Activated T-cell treated with anti-CD3 and anti-CD28 coated beads, Interleukin-2, amount 50 U/mL, for 1 hour (primary cell): Measurements from ENCODE around the gene DMD.

ENCODE experiments used
- DNase-seq: peaks from one replicate; pipeline ENCODE4 v3.0.0-alpha.2; 2020

Gene DMD

DNA sequence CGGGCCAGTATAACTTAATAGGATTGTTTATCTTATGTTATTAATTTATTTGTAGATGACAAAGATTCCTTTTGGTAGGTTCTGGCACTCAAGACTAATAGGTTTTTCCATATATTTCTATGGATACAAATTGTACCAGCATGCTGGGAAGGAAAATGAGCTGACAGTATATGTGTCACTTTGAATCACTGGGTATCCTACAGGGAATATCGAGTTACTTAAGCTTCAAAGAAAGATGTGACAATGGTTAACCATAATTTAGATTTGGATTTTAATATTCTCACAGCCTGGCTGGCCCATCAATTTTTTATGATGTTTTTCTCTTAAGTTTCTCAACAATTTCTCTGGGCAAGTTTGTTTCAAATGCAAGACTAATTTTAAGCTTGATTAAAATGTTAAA lies 1640.7 kb downstream of the DMD start:
- DNase-seq = no peak

DNA sequence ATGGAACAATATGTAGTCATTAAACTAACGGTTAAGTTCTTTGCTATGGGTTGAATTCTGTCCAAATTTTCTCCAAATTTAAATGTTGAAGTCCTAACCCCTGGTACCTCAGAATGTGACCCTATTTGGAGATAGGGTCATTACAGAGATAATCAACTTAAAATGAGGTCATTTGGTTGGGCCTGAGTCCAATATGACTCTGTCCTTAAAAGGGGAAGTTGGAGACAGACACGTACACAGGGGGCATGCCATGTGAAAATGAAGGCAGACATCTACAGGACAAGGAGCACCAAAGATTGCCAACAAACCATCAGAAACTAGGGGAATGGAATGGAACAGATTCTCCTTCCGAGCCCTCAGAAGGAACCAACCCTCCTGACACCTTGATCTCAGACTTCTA lies 1647.6 kb downstream of the DMD start:
- no peak for DNase-seq

DNA sequence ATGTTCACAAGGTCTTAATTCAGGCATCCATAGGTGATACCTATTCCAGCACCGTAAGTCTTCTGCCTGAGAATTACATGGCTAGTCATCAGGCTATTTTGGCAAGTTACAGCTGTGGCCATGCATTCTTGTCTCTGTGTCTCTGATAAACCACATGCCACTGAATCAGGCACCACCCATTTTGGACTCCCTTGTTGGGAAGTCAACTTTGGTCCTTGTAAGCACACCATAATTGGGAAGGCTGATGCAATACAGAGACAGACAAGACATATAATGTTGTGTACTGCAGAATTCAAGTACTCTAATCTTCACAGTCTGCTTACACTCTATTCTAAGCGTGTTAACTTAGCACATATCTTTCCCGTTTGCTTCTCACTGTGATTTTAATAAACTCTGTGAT lies 1655.8 kb downstream of the DMD start:
- no peak for DNase-seq

DNA sequence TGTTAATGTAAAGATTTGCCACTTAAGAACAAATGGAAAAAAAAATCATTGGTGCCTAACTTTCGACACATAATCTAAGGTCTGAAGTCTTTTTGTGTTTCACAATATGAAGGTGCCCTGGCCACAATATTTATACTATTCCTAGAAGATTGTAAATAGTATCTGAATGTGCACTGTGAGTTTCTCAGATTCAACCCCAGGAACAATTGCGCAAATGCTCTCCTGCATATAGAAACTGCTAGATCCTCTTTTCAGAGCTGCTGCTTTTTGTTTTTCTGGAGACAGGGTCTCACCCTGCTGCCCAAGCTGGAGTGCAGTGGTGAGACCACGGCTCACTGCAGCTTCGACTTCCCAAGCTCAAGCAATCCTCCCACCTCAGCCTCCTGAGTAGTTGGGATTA lies 1659.4 kb downstream of the DMD start:
- DNase-seq = no peak

DNA sequence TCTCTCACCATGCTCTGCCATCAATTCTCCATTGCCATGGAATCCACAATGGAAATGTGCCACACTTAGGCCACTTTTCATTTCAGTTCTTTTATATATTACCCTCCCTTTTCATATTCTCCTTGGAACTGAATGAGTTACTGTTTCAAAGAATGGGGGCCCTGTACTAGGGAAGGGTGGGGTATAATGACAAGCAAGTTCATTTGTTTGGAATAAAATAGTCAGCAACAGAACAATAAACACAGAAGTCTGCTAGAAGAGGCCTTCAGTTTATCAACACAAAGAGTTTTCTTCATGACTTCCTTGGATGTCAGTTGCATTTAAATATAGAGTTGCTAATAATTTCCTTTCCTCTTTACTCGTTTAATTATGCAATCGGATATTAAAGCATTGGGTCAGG lies 1661.2 kb downstream of the DMD start:
- no peak for DNase-seq

DNA sequence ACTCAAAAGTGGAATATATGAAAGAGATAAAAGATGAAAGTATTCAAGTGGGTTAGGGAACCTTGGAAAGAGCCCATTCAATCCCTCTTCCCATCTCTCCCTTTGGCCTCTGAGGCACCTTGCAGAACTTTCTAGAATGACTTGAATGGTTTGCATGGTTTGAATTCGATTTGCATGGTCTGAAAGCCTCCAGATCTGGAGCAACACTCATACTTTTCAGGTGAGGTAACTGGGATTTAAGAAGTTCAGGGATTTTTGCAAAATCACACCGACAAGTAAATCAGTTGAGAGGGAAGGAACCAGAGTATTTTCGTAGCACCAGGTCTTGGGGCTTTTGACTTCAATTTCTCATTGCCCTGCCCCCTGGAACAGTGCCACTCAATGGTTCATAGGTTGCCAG lies 1663.5 kb downstream of the DMD start:
- DNase-seq = no peak

DNA sequence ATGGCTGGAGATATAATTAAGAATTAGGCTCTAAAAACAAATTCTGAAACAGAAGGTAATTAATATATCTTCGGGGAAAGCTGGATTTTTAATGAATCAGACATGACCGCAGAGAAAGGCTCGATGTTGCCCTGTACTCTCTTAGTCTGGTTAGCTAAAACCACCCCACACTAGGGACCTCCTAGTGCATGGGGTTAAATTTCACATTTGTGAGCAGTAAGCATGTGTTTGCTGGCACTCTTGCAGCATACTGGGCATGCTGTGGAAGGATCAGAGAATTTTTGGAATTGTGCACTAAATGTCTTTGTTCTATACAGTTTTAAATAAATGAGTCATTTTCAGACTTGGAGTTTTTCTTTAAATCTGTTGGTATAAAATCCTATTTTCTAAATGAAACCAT lies 1663.9 kb downstream of the DMD start:
- no peak for DNase-seq

DNA sequence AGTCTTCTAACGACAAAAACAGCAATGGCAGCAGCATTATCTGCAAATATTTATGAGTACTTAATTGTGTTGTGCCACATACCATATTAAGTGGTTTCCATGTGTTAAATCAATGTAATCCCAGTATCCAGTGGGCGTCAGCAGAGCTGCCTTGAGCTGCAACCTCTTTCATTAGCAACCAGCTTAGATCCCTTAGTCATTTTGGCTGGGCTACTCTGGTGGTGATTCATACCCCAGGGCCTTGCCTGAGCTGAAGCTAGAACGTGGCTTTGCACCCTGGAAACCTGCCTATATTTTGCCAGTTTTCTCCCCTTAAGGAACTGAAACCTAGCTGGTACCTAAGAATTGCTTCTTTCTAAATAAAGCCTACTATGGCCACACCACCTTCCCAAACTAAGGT lies 1665.2 kb downstream of the DMD start:
- DNase-seq = no peak

DNA sequence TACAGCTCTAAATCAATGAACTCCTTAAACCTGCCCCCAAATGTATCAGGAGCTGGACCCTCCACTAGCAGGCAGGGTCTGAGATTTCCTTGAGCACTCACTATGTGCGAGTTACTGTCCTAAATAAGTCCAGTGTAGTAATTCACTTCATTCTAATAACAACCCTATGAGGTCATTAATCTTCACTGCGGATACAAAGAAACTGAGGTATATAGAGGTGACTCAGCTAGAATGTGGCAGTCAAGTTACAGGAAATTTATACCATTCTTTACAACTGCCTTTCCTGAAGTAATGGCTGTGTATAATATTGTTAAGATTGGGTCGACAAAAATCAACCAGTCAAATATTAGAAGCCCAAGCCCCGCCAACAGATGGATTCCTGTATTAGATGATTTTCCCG lies 1665.6 kb downstream of the DMD start:
- DNase-seq = no peak

DNA sequence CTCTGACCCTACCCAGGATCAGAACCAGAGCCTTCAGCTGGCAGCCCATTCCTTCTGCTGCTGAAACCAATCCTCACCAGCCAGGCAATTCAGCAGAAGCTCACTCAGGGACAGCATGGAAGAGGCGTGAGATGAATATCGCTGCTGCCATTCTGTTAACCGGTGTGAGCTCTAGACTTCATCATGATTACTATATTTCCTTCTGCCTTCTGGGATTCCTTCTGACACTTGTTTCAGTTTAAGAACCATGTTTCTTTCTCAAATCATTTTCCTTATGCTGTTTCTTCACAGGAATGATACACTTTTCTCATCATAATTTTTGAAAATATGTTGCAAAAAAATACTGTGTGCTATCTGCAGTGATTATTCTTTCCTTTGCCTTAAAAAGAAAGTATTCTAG lies 1666.2 kb downstream of the DMD start:
- no peak for DNase-seq

DNA sequence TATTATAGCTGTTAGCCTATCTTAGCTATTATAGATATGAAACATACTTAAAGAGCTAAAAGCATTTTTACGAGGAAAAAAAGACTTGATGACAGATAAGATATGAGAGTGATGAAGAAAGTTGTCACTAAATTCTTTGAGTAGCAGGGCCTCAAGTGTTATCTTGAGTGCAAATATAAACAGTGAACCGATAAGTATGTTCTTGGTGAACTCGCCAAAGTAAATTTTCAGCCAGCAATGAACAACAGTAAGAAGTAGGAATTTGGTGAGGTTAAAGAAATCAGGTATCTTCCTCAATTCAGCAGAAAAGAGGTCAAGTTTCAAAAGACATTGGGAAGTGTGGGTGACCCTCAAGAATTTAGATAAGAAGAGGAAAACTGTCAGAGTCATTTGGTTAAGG lies 1667.7 kb downstream of the DMD start:
- no peak for DNase-seq

DNA sequence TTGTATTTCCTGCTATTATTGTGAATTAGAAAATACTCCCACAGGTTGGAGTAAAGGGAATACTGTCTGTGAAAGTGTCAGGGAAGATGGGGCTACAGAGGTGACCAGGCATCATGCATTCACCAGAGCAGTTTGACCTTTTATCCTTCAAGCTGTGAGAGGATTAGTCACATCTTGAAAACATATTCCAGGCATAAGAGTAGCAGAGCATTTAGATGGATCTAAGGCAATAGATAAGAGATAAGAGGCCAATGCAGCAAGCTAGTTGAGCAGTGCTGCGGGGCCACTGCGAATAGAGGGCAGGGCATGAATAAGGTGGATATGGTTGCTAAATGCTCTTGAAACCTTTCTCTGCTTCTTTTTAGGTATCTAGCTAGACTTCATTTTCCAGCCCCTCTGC lies 1668.8 kb downstream of the DMD start:
- no peak for DNase-seq

DNA sequence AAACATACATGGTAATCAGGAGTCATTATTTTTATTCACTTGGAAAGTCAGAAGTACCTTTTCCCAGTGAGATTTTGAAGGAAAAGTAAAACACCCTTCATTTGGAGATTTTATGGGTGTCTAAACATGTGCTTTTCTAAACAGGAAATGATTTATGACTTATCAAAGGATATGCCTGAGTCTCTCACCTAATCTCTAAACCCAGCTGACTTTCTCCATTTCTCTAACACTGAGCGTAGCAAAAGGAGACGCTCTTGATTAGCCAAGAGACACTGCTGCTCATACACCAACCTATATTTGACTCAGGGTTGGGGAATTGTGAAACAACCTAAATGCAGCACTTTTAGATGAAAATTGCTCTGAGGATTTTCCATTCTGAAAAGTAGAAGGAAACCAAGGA lies 1671.0 kb downstream of the DMD start:
- DNase-seq = no peak

DNA sequence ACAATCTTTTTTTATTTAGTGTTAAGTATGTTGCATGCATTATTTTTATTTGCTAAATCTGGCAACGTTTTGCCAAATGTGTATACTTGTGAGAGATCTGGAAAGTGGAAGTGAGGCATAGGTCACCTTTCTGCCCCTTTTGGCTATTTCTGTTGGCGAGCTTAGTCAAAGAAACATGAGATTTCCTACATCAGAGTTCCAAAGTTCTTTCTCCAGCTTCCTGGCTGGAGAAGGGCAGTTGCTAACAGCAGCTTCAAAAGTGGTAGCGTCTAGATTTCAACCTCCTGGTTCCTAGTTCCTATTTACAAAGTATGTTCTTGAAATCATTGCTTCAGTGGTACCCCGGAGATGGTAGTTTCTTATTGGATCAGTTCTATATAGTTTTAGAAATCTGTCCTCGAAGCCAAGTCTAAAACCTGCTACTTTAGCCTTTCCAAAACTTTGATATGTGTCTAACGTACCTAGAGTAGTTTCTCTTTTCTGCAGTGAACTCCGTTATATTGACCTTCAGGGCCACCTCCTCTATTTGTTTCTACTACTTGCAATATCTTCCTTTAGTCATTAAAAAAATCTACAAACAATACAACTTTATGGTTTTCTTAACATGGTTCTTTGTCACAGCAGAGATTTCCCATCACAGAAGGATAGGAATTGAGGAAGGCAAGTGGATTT lies 1683.8 kb downstream of the DMD start:
- no peak for DNase-seq

DNA sequence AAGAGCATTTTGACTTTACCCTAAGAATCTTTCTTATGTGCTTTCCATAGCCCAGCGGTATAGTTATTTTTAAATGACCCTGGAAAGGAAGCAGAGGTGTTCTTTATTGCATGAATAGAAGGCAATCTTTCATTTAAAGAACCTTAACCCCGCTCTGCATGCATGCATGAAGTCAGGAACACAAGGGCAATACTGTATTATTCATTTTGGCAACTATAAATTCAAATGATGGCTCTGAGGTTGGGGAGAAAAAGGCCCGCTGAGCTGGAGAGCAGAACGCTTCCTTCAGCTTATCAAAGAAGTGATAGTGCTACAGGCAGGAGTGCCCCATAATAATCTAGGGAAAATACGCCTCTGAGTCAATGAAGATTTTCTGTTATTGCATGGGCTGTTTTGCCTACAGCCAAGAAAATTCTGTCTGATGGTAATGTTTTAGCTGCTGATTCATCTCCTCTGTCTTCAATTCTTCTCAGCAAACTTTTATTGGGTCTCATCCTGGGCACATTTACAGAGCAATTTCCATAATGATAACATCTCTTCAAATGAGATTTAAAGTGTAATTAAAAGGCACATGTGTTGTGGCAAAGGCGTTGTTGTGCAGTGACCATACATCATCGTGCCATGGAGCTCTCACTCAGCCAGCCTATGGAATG lies 1687.3 kb downstream of the DMD start:
- DNase-seq = no peak

DNA sequence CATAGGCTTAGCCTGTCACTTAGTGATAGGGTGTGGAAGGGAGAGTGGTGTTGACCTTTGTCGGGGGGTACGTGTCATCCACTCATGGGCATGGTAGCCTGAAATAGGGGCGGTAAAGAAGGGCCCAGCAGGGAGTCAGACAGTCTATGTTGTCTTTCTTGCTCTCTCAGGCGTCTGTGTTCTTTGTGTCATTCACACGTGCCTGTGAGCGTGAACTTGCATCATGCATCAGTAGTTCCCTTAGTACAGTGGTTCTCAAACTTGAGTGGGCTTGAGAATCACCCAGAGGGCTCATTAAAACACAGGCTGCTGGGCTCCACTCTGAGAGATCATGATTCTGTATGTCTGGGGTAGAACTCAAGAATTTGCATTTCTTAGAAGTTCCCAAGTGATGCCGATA lies 1688.6 kb downstream of the DMD start:
- DNase-seq = no peak

DNA sequence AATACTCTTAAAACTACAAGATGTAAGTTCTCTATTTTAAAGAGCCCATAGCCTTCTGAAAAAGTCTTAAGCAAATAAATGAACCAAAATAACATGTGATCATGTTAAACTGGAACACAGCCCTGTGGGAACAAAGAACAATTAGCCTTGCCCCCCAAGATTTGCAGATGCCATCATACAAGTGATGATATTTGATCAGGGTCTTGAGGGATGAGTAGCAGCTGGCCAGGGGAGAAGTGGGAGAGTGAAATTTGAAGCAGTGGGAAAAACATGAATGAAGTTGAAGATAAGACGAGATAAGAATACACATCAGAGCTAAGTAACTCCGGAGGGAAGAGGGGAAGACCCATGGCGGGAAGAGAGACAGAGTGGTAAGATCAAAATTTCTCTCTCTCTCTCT lies 1689.4 kb downstream of the DMD start:
- DNase-seq = no peak

DNA sequence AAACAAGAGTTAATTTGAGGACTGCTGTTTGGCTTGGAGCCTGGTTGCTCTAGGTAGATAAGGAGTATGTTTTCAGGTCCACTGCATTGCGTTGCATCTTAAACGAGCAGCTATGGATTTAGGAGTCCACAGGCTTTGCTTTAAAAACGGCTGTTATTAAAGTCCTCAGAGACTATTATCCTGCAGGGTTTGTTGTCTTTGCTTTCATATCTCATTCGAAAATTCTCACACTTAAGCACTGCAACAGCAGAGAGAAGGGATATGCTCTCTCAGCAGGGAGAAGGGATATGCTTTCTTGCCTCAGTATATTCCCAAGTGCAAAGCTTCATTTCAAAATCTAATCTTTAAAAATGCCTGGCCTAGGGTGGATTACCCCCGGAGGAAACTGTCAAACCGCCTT lies 1694.8 kb downstream of the DMD start:
- DNase-seq = no peak

DNA sequence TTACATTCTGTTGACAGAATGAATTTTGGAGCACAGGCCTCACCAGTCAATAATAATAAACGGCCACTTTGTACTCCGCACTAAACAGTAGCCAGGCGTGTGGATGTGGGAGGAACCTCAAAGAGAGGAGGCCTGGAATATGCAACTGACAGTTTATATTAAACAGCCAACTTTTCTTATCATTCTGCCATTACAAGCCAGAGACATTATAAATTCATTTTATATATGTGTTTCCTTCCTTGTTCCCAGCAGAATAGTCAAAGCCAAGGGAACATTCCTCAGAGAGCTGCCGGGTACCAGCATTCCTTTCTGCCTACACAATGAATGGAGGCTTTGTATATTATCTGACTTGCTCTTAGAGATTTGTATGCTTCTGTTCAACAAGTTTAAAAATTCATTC lies 1703.0 kb downstream of the DMD start:
- no peak for DNase-seq

DNA sequence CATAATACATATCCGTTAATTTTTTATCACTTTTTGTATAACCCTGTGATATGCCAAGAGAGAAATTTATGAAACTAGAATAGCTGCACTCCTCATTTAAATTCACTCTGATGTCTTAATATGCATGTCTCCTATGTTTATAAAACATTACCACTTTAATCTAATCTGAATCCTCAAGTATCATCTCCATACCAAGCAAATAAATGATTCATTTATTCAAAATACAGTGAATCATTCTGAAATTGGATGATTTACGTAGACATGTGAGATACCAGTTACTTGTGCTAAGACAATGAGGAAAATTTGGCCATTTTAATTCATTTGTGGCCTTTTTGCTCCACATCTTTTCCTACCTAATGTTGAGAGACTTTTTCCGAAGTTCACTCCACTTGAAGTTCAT lies 1704.4 kb downstream of the DMD start:
- no peak for DNase-seq

DNA sequence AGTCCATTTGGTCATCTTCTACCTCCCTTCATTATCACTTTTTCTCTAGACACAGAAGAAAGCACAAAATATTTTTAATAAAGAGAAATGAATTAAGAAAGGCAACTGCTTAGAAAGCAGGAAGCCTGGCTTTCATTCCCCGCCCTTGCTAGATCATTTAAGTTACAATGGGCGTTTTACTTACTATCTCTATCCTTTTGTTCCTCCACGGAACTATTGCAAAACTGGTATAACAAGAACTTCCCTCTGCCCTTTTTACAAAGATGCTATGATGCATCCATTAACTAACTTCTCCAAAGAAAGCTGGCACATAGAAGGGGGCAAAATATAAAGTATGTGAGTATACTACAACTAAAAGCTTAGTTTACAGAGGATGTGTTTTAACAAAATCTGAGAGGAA lies 1705.0 kb downstream of the DMD start:
- DNase-seq = no peak

DNA sequence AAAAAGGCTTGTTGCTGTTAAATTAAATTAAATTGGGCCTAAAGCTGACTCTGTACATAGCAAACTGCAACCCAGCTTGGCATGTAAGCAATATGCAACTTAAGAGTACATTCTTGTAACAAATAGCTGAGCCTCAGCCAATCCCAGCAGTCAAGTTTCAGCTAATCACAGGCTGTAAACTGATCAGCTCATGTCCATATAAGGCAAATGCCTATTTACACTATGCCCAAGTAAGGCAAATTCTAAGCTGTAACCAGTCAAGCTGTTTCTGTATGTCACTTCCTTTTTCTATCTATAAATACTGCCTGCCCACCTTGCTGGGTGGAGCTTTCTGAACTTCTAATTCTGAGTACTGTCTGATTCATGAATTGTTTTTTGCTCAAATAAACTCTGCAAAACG lies 1710.4 kb downstream of the DMD start:
- DNase-seq = no peak

DNA sequence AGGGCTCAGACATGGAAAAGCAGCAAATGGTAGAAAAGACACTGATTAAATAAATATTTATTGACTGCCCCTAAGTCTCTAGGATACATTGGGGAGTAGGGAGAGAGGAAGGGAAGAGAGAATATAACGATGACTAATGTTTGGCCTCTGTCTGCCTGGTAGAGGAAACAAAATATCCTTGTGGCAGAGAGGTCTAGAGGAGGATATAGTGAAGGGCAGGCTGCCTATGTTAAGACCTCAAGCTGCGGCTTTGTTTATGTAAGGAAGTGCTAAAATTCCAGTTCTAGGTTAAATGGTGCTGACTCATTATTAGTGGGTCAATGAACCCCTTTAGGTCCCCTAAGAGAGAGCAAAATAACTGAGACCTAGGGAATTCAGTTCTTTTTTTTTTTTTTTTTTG lies 1712.2 kb downstream of the DMD start:
- DNase-seq = no peak

DNA sequence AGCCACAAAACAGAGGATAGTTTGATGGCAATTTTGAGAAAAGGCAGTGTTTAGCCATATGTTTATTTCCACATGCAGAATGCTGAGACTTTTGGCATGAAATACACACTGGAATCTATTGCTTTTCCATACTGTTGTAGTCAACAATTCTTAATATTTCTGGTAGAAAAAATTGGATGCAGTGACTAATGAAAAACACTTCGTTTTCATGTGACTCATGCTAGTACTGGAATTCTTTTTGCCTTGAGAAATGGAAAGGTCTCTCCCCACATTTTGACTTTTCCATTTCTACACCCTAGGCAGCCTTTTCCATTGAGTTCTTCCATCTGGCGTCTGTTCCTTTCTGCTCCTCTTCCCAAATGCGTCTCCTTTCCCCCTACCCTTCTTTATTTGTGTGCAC lies 1714.3 kb downstream of the DMD start:
- no peak for DNase-seq

DNA sequence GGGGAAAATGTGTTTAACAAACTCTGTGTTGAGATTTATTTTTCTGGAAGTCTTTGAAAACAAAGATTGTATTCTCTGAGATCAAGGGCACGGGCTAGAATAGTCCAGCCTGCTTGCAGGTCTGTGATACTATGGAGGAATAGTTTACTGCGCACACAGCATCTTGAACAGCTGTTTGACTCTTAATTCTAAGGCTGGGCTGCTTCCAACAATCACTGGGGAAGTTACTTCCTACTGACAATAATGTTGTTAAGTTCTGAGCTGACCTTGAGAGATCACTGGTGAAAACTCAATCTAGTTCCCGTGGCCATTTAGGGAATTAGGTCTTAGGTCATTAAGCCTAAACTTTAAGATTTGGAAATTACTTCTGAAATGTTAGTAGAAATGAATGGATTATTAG lies 1723.4 kb downstream of the DMD start:
- DNase-seq = no peak
